KG1 (cell line): ENCODE measurements around the gene CA10.

Experiments
- DNase-seq: peaks from one replicate; lab custom pipeline; 2025; lab: John Stamatoyannopoulos, UW

Gene CA10

GRCh38 chr17:51724043-51724580 is 434.4 kb downstream of the CA10 start:
- no peak for DNase-seq

GRCh38 chr17:51722994-51723393 is 435.5 kb downstream of the CA10 start:
- DNase-seq = no peak

- DNase-seq = no peak
Measured at GRCh38 chr17:51721730-51722129, 436.8 kb downstream of the CA10 start.

GRCh38 chr17:51720439-51720838 is 438.1 kb downstream of the CA10 start:
- DNase-seq = no peak

- DNase-seq = no peak
Measured at GRCh38 chr17:51718983-51719382, 439.5 kb downstream of the CA10 start.

- no peak for DNase-seq
Measured at GRCh38 chr17:51711581-51711980, 446.9 kb downstream of the CA10 start.

GRCh38 chr17:51710634-51710979 is 447.9 kb downstream of the CA10 start:
- DNase-seq = no peak

GRCh38 chr17:51709694-51710633 is 448.6 kb downstream of the CA10 start:
- no peak for DNase-seq

- DNase-seq = no peak
Measured at GRCh38 chr17:51707216-51707615, 451.3 kb downstream of the CA10 start.

GRCh38 chr17:51706093-51706492 is 452.4 kb downstream of the CA10 start:
- no peak for DNase-seq

- DNase-seq = no peak
Measured at GRCh38 chr17:51703361-51704341, 454.9 kb downstream of the CA10 start.

GRCh38 chr17:51702963-51703360 is 455.6 kb downstream of the CA10 start:
- no peak for DNase-seq

- DNase-seq = no peak
Measured at GRCh38 chr17:51701501-51701900, 457.0 kb downstream of the CA10 start.

GRCh38 chr17:51700011-51700760 is 458.3 kb downstream of the CA10 start:
- DNase-seq = no peak

- no peak for DNase-seq
Measured at GRCh38 chr17:51699303-51699702, 459.2 kb downstream of the CA10 start.

- DNase-seq = no peak
Measured at GRCh38 chr17:51692917-51693316, 465.6 kb downstream of the CA10 start.

- no peak for DNase-seq
Measured at GRCh38 chr17:51687887-51688286, 470.6 kb downstream of the CA10 start.

GRCh38 chr17:51685287-51685909 is 473.1 kb downstream of the CA10 start:
- no peak for DNase-seq

GRCh38 chr17:51684214-51684613 is 474.3 kb downstream of the CA10 start:
- DNase-seq = no peak

- no peak for DNase-seq
Measured at GRCh38 chr17:51683291-51683690, 475.2 kb downstream of the CA10 start.

- DNase-seq = no peak
Measured at GRCh38 chr17:51682115-51682514, 476.4 kb downstream of the CA10 start.
